CD4-positive, alpha-beta T cell treated with Interleukin-4 for 4 hours (primary cell): ENCODE data around the gene CPNE5.
"Not testable (repeated sequence)": the region's sequence is repeated elsewhere in the genome, so short reads cannot be mapped to it uniquely, and the experiment has no call there.

Experiments used
- DNase-seq: peaks from one replicate; pipeline ENCODE4 v3.0.0-alpha.2; 2020

The CPNE5 gene

GRCh38 chr6:36720251-36721141 lies 118.7 kb downstream of the CPNE5 start:
- DNase-seq = no peak

GRCh38 chr6:36719126-36719525 lies 120.1 kb downstream of the CPNE5 start:
- DNase-seq = no peak

- DNase-seq = no peak
Observed at GRCh38 chr6:36718560-36718959, 120.7 kb downstream of the CPNE5 start.

GRCh38 chr6:36717871-36718540 lies 121.2 kb downstream of the CPNE5 start:
- no peak for DNase-seq

- no peak for DNase-seq
Observed at GRCh38 chr6:36717231-36717825, 121.9 kb downstream of the CPNE5 start.

GRCh38 chr6:36716476-36717093 lies 122.7 kb downstream of the CPNE5 start:
- DNase-seq = no peak

GRCh38 chr6:36715469-36715868 lies 123.8 kb downstream of the CPNE5 start:
- DNase-seq = no peak

GRCh38 chr6:36714511-36714910 lies 124.7 kb downstream of the CPNE5 start:
- DNase-seq = no peak

- no peak for DNase-seq
Observed at GRCh38 chr6:36713846-36714245, 125.4 kb downstream of the CPNE5 start.

GRCh38 chr6:36712816-36713215 lies 126.4 kb downstream of the CPNE5 start:
- no peak for DNase-seq

GRCh38 chr6:36706339-36706738 lies 132.9 kb downstream of the CPNE5 start:
- no peak for DNase-seq

- not testable (repeated sequence) for DNase-seq
Observed at GRCh38 chr6:36704961-36705577, 134.2 kb downstream of the CPNE5 start.

- DNase-seq = no peak
Observed at GRCh38 chr6:36703982-36704381, 135.3 kb downstream of the CPNE5 start.

GRCh38 chr6:36703081-36703606 lies 136.1 kb downstream of the CPNE5 start:
- no peak for DNase-seq

GRCh38 chr6:36702656-36703055 lies 136.6 kb downstream of the CPNE5 start:
- no peak for DNase-seq

- DNase-seq = no peak
Observed at GRCh38 chr6:36701401-36701991, 137.7 kb downstream of the CPNE5 start.

GRCh38 chr6:36700831-36701230 lies 138.4 kb downstream of the CPNE5 start:
- DNase-seq = no peak

- DNase-seq = no peak
Observed at GRCh38 chr6:36700071-36700812, 139.0 kb downstream of the CPNE5 start.

GRCh38 chr6:36699348-36699747 lies 139.9 kb downstream of the CPNE5 start:
- DNase-seq = no peak

GRCh38 chr6:36698871-36699271 lies 140.4 kb downstream of the CPNE5 start:
- DNase-seq = no peak

- no peak for DNase-seq
Observed at GRCh38 chr6:36698196-36698595, 141.0 kb downstream of the CPNE5 start.
